ENCODE data around the gene MRPL21.

GRCh38 chr11:68855205-68855981, 48.2 kb downstream of the MRPL21 start:
- TF ChIP-seq EZH2phosphoT487 (IDR thresholded peaks at IDR 0.05; ENCODE audit: insufficient read depth, low read depth), result no peak
- peak; percentile 7 for TF ChIP-seq EZH2 (IDR thresholded peaks at IDR 0.05; ENCODE audit: insufficient read depth, poor library complexity, severe bottlenecking)

Measured in GM23248 (cell line).